GM21423 (cell line): Measurements from ENCODE around the gene ROBO1.
"Not testable (repeated sequence)": the region's sequence is repeated elsewhere in the genome, so short reads cannot be mapped to it uniquely, and the experiment has no call there.

Experiments
- ATAC-seq: cut with Tn5 transposase; IDR thresholded peaks from one replicate; pipeline ENCODE4 v1.9.1; 2021; ENCODE audit warnings: mild to moderate bottlenecking, moderate library complexity; ENCODE audit not compliant: unreplicated experiment

Gene ROBO1

DNA sequence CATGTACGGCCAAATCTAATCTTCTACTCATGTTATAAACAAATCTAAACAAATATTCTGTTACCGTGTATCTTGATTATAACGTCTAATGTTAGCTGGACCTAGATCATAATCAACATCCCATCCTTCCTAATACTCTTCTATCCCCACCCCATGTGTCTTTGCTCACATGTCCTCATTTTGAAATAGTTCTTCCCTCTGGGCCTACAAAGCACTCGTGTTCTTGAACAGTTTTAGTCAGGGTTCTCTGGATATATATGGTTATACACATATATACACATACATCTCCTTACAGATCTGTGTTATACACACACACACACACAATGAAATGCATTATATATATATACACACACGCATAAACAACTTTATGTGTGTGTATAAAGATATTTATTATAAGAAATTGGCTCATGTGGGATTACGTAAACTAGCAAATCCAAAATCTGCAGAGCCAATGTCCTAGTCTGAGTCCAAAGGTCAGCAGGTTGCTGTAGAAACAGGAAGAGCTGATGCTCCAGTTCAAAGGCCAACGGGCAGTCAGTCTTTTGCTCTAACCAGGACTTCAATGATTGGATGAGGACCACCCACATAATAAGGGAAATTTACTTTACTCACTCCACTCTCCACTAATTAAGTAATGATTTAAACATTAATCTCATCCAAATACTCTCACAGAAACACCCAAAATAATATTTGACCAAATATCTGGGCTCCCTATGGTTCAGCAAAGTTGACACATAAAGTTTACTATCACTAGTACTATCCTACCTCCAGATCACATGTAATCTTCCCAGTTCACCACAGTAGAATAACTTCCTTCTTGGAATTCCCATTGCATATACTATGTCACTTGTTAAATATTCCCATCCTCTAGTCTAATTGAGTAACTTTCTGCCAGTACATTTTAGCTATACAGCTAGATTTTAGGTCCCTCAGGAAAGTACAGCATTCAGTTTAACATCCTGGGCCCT lies 450.0 kb downstream of the ROBO1 start:
- ATAC-seq: no peak

GRCh38 chr3:79314962-79315361 lies 452.8 kb downstream of the ROBO1 start:
- no peak for ATAC-seq

DNA sequence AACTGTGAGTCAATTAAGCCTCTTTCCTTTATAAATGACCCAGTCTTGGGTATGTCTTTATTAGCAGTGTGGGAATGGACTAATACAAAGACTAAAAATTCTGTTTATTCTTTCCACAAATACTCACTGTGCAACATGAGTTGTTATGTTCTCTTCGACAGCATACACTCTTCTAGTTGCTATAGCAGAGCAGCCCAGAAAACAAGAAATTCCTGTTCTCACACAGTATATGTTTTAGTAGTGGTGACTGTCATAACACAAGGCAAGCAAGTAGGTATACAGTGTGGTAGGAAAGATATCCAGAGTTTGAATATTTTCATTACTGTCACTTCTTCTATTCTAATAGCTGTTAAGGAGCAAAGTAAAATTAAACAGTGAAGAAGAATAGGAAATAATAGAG lies 453.3 kb downstream of the ROBO1 start:
- ATAC-seq: no peak

DNA sequence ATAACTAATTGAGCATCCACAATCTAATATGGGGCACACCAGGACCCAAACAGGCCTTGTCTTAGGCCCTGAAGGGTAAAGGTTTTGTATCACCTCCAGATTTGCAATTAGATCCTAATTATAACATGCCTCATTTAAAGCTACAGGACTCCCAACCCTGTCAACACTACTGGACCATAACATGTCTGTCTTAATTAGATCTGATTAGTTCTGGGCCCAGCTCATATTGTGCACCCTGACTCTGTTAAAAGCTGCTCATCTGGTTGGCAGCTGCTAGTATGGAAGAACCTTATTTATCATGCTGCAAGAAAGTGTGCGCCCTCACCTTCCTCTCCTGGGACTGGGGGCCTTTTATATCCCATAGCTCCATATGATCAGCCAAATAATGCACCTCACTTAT lies 457.8 kb downstream of the ROBO1 start:
- no peak for ATAC-seq

- no peak for ATAC-seq
Measured at GRCh38 chr3:79306934-79307570, 460.7 kb downstream of the ROBO1 start.

DNA sequence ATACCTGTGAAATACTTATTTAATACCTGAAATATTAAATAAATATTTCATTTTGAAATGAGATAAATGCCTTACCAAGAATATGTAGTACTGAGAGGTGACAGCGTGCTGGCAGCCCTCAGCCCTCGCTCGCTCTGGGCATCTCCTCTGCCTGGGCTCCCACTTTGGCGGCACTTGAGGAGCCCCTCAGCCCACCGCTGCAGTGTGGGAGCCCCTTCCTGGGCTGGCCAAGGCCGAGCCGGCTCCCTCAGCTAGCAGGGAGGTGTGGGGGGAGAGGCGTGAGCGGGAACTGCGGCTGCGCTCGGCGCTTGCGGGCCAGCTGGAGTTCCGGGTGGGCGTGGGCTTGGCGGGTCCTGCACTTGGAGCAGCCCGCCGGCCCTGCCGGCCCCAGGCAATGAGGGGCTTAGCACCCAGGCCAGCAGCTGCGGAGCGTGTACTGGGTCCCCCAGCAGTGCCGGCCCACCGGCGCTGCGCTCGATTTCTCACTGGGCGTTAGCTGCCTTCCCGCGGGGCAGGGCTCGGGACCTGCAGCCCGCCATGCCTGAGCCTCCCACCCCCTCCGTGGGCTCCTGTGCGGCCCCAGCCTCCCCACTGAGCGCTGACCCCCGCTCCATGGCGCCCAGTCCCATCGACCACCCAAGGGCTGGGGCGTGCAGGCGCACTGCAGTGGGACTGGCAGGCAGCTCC lies 467.7 kb downstream of the ROBO1 start:
- not testable (repeated sequence) for ATAC-seq

DNA sequence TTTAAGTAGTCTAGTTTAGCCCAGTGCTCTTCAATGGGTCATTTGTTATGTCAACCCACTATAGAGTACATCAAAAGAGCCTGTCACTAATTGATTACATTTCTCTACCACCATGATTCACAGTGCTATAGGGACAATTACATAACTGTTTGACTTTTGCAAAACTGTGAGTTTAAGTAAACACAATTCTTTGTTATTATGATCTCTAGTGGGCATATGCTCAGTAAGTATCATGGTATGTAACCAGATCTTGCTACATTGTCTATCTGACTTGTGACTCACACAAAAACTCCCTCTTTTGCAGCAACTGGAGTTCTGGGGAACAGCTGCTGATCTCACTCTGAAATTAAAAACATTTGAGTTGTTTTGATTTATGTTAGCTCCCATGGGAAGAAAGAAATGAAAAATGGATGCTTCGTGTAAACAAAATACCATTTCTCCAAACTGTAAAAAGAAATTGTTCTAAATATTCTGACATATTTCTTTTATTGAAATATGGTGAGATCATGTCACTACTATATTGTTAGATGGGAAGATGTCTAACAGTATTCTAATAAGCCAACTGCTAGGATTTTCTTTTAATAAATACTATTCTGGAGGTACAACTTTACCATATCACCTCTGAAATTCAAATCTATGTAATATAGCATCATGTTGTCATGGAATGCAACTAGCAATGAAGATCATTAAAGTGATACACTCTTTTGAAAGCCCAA lies 470.4 kb downstream of the ROBO1 start:
- ATAC-seq: no peak

DNA sequence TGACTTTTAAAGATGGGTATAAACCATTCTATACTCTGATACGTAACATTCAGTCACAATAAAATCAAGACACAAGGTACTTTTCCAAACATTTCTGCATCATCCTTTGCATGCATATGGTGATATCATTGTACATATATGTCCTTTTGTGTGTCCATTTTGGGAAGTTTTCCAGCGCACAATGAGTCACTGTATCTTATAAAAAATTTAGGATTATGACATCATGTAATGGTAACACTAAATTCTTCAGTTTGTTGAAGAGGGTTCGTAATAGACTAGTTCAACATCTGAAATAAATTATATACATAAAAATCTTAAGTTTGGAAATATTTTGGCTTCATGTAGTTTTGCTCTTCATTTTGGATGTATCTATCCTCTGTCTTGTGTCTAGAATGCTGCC lies 480.9 kb downstream of the ROBO1 start:
- ATAC-seq: no peak

DNA sequence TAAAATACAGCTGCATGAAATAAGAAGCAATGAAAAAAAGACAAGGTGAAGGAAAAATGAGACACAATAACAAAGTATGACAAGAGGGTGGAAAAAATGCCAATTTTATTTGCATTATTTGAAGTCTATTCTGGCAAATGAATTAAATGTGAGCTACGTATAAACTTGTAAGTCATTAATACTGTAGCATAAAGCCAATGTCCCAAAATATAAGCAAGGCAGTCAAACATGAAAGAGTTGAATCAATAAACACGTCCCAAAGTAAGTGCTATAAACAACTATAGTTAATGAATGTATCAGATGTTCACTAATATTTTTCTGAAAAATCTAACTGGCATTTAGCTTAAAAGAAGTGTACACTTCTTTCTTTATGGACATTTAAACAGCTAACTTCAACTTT lies 481.9 kb downstream of the ROBO1 start:
- no peak for ATAC-seq

GRCh38 chr3:79285380-79285779 lies 482.4 kb downstream of the ROBO1 start:
- ATAC-seq: no peak

- ATAC-seq: no peak
Measured at GRCh38 chr3:79284781-79285180, 483.0 kb downstream of the ROBO1 start.

- no peak for ATAC-seq
Measured at GRCh38 chr3:79278681-79279080, 489.1 kb downstream of the ROBO1 start.

- no peak for ATAC-seq
Measured at GRCh38 chr3:79268422-79268821, 499.4 kb downstream of the ROBO1 start.

GRCh38 chr3:79264892-79265291 lies 502.9 kb downstream of the ROBO1 start:
- no peak for ATAC-seq

GRCh38 chr3:79263423-79263822 lies 504.4 kb downstream of the ROBO1 start:
- ATAC-seq: no peak

DNA sequence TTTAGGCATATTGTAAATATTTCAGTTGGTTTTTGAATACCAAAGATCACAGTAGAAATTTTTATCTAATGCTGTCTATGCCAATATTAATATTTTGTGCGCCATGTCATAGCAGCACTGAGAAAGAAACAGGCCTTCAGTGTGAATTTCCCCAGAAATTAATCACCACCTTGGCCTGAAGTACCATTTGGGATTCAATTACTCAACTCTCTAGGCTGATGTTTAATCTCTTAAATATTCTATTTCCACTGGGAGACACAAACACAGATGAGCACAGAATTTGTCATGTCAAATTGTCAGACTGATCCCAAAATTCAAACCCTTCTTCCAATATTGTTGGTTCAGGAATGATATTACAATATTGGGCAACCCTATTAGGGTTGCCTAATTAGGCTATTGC lies 509.3 kb downstream of the ROBO1 start:
- no peak for ATAC-seq

GRCh38 chr3:79257791-79258190 lies 510.0 kb downstream of the ROBO1 start:
- ATAC-seq: no peak

DNA sequence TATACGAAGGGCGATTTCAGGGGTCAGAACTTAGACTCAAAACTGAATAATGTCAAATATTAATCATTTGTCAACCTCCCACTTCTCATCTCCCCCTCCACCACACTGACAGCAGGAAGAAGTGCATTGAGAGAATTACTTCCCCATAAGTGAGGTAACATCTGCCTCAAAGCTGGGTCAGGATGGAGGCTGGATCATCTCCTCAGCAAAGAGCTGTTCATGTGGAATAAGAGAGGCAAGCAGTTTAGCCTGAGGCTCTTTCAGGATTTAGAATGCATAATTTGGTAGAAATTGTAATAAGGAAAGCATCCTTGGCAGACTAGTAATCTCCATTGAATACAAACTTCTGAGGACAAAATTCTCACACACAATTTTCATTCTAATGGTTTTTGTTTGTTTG lies 512.1 kb downstream of the ROBO1 start:
- no peak for ATAC-seq

DNA sequence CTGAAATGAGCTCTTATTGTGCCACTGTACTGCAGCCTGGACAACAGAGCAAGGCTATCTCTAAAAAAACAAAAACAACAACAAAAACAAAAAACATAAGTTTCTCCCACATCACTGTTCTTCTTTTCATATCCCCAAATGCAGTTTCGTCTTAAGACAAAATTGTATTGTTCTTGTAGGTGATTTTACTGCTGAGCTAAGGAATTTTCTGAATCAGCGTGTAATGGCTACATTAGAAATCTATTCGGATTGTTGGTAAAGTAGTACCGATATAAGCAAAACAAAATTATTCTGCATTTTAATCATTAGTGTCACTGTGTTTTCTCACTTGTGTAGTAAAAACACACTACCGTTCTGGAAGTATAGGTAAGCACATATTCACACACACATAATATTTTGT lies 512.5 kb downstream of the ROBO1 start:
- ATAC-seq: no peak

DNA sequence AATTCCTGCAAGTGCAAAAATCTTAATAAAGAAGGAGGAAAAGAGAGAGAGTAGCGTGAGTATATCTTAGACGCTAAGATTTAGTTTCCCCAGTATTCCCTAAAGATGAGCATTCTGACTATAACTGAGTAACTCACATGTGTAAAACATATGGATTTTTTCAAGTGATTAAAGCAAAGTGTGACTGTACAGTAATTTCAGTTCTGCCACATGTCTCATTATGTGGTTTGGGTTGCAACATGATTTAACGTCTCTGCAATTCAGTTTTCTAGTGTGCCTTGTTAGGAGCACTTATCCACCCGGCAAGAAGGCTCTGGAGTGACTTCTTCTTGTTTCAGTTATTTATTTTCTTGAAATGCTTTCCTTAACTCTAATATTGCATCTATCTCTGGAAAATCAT lies 514.1 kb downstream of the ROBO1 start:
- ATAC-seq: no peak

- ATAC-seq: no peak
Measured at GRCh38 chr3:79253271-79253670, 514.5 kb downstream of the ROBO1 start.
